Measurements from ENCODE around the gene ASB1. TPM values are rescaled to one million over a fixed set of nuclear protein-coding genes. Genes with fewer than 3 reads are reported as not detected.

Gene ASB1
- total and polyA plus RNA-seq, 10 of the 15 experiments (the other 5 are each of a cell fraction or from before 2014, with no cell fraction given): 5.2 to 31.2 (median 25.8) TPM

- TF ChIP-seq JUNB (IDR thresholded peaks at IDR 0.05): no peak
- no peak for TF ChIP-seq IRF3 (IDR thresholded peaks at IDR 0.05)
- TF ChIP-seq FOS (IDR thresholded peaks at IDR 0.05; ENCODE audit: borderline replicate concordance, extremely low read depth, insufficient read length): no peak
- TF ChIP-seq TCF7 (IDR thresholded peaks at IDR 0.05; ENCODE audit: borderline replicate concordance): no peak
- no peak for TF ChIP-seq CREB1 (IDR thresholded peaks at IDR 0.05; ENCODE audit: low read depth)
- TF ChIP-seq LARP7 (IDR thresholded peaks at IDR 0.05): no peak
- TF ChIP-seq NBN (IDR thresholded peaks at IDR 0.05): no peak
- no peak for TF ChIP-seq TAF1 (IDR thresholded peaks at IDR 0.05; ENCODE audit: borderline replicate concordance, low read depth, low read length)
- no peak for TF ChIP-seq CHD4 (IDR thresholded peaks at IDR 0.05)
- TF ChIP-seq MYB (IDR thresholded peaks at IDR 0.05; ENCODE audit: borderline replicate concordance, low read depth, low read length): no peak
- no peak for TF ChIP-seq CBX3 (IDR thresholded peaks at IDR 0.05; ENCODE audit: borderline replicate concordance, low read depth)
- TF ChIP-seq KAT2A (conservative IDR thresholded peaks at IDR 0.05; ENCODE audit: control insufficient read depth, low read depth, low read length): no peak
- TF ChIP-seq ELK1 (IDR thresholded peaks at IDR 0.05; ENCODE audit: low read depth, low read length): no peak
- no peak for TF ChIP-seq SRF (IDR thresholded peaks at IDR 0.05; ENCODE audit: low read depth in 2 of 2, low read length in 2 of 2)
- no peak for TF ChIP-seq SMAD5 (IDR thresholded peaks at IDR 0.05; ENCODE audit: low read depth)
- TF ChIP-seq FOXK2 (IDR thresholded peaks at IDR 0.05): no peak
- no peak for TF ChIP-seq BRCA1 (IDR thresholded peaks at IDR 0.05; ENCODE audit: low read depth, low read length)
- no peak for TF ChIP-seq CTCF (IDR thresholded peaks at IDR 0.05 in 2 of 3, conservative IDR thresholded peaks at IDR 0.05 in 1 of 3; ENCODE audit: control insufficient read depth in 2 of 3, extremely low read depth in 1 of 3, insufficient read depth in 1 of 3, low read depth in 3 of 3, low read length in 3 of 3)
- TF ChIP-seq DPF2 (IDR thresholded peaks at IDR 0.05): no peak
- no peak for TF ChIP-seq IKZF2 (IDR thresholded peaks at IDR 0.05)
- Histone ChIP-seq H3K4me1 (ENCODE audit: control insufficient read depth, insufficient read depth, low read length) (no peaks in the 10 kb centered on the region), H2AFZ (ENCODE audit: control insufficient read depth, low read depth, low read length) (no peak overlapping the region), H3K9ac (ENCODE audit: control insufficient read depth, insufficient read depth, low read length) (no peak overlapping the region), H3K79me2 (ENCODE audit: control insufficient read depth, insufficient read depth, low read length) (no peaks in the 10 kb centered on the region), H4K20me1 (ENCODE audit: control insufficient read depth, insufficient read depth) (no peaks in the 10 kb centered on the region), H3K4me2 (ENCODE audit: control insufficient read depth, insufficient read depth) (no peak overlapping the region), H3K36me3 (ENCODE audit: control insufficient read depth in 2 of 2, insufficient read depth in 2 of 2, low read length in 1 of 2) (no peaks in the 10 kb centered on the region), H3K9me3 (replicated peaks; ENCODE audit: control insufficient read depth, insufficient read depth, low read length) (no peaks in the 10 kb centered on the region; the same call in 2 of the 3 replicates), H3K27me3 (replicated peaks in 1 of 2; ENCODE audit: control insufficient read depth in 2 of 2, insufficient read depth in 2 of 2, low read length in 1 of 2) (no peaks in the 10 kb centered on the region), H3K27ac (ENCODE audit: control insufficient read depth, insufficient read depth) (no peak overlapping the region), H3K4me3 (no peak overlapping the region)
- ChIA-PET SMC1A (ENCODE audit: uncharacterized antibody, unreplicated experiment) (no interaction called here), RAD21 (ENCODE audit: unreplicated experiment) (no interaction called here), CTCF (no interaction called here), POLR2A (interaction anchor here (1.0 kb wide), 1 partner anchor 39 kb away, joined by 3 read pairs; no protein-coding TSS in a partner anchor)
- in situ Hi-C loops (cut with MboI) (no loop called here), intact Hi-C loops (cut with micrococcal nuclease; ENCODE audit: unreplicated experiment) (no loop called here)
- BruUV-seq (replicated peaks): no TSS peak
- no peak for FAIRE-seq
- no peak for DNase-seq (ENCODE audit: low read depth, low spot score)
- 0% methylated on average over 1 of the region's 1 CpG for WGBS (ENCODE audit: insufficient coverage, insufficient replicate concordance, low lambda C conversion rate, missing lambda C conversion rate)
- ATAC-seq: no peak
These were observed 41.1 kb downstream of the ASB1 start for GRCh38 chr2:238467792-238468191.

Measured in GM12878 (cell line).